ENCODE measurements around the gene RPTOR.
"Not testable (repeated sequence)": the region's sequence is repeated elsewhere in the genome, so short reads cannot be mapped to it uniquely, and the experiment has no call there.

RPTOR gene

DNA sequence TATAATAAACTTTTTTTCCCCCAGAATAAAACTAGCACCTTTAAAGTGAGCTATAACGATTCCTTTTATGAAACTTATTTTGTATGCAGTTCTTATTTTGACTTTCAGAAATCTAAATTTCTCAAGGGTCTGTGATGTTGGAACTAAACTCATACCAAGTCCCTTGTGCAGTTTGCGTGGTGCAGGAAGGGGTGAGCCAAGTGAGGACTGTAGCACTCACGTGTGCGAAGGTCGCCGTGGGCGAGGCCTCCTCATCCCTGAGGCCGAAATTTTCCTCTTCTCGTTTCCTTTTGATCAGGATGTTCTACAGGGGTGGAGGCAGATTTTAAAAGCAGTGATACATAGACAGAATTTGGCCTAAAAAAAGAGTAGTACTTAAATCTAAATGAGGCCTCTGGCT, 73.7 kb downstream of the RPTOR start:
- DNase-seq, result no peak

- DNase-seq, result no peak
These were observed 75.0 kb downstream of the RPTOR start for GRCh38 chr17:80619535-80620235.

- no peak for DNase-seq
These were observed 76.8 kb downstream of the RPTOR start for GRCh38 chr17:80621335-80621996.

GRCh38 chr17:80621997-80622357, 77.3 kb downstream of the RPTOR start:
- no peak for DNase-seq

- no peak for DNase-seq
These were observed 80.2 kb downstream of the RPTOR start for GRCh38 chr17:80624864-80625263.

GRCh38 chr17:80625627-80626026, 81.0 kb downstream of the RPTOR start:
- DNase-seq, result no peak

- DNase-seq, result not testable (repeated sequence)
These were observed 84.2 kb downstream of the RPTOR start for GRCh38 chr17:80628881-80629280.

DNA sequence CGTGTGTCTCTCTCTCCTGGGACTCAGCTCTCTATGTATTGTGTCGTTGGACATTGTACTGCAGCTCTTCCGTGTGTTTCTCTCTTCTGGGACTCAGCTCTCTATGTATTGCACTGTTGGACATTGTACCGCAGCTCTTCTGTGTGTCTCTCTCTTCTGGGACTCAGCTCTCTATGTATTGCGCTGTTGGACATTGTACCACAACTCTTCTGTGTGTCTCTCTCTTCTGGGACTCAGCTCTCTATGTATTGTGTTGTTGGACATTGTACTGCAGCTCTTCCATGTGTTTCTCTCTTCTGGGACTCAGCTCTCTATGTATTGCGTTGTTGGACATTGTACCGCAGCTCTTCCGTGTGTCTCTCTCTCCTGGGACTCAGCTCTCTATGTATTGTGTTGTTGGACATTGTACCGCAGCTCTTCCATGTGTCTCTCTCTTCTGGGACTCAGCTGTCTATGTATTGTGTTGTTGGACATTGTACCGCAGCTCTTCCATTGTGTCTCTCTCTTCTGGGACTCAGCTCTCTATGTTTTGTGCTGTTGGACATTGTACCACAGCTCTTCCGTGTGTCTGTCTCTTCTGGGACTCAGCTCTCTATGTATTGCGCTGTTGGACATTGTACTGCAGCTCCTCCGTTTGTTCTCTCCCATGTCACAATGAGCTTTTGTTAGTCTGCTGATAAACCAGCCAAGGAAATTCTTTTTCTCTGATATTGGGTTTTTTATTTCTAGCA, 84.8 kb downstream of the RPTOR start:
- DNase-seq, result no peak

DNA sequence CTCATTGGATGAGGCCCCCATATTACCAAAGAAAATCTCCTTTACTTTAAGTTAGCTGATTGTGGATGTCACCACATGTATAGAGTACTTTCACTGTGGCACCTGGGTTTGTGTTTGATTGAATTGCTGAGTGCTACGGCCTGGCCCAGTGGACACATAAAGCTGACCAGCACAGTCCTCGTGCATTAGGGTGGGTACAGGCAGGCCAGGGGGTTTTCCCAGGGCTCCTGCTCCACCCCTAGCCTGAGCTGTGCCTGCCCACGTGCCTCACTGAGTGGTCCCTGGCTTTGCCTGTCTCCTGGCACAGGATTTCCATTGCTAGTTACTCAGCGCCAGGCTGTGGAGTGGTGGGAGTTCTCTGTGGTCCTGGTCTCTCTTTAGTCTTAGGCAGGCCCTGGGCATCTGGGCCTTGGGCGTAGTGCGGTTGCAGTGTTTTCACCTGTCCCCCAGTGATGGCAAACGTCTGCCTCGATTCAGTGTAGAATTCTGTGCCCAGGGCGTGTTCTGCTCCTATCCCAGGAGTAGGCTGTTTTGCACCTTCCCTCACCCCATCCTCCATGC, 86.0 kb downstream of the RPTOR start:
- no peak for DNase-seq

DNA sequence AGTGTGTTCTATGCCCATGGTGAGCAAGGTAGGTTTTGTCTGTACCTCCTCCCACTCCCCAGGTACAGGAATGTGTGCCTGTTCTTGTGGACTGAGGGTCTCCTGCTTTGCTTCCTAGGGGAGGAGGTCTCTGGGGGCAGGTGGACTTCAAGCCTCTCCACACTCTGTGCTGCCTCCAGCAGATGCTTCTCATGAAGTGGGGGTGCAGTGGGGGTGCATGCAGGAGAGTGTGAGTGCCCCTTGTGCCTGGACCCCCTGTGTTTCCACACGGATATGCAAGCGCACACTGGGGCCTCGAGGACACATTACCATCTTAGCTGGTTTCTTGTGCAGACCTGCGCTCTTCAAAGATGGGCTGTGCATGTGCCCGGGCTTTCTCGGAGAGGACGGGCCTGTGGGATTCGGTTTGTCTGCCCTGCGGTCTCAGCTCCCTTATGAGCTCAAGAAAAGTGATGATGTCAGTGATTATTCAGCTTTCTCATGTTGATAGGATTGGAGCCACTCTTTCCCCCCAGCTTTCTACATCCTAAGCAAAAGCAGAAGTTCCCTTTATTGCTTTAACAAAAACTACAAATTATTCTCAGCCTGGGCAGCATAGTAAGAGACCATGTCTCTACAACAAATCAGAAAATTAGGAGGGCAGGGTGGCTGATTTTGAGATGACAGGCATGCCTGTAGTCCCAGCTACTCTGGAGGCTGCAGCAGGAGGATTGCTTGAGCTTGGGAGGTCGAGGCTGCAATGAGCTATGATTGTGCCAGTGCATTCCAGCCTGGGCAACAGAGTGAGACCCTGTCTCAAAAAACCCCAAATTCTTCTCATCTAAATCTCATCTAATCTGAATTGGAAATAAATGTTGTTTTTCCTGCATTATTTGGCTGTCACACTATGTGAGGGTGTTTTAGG, 86.8 kb downstream of the RPTOR start:
- no peak for DNase-seq

DNA sequence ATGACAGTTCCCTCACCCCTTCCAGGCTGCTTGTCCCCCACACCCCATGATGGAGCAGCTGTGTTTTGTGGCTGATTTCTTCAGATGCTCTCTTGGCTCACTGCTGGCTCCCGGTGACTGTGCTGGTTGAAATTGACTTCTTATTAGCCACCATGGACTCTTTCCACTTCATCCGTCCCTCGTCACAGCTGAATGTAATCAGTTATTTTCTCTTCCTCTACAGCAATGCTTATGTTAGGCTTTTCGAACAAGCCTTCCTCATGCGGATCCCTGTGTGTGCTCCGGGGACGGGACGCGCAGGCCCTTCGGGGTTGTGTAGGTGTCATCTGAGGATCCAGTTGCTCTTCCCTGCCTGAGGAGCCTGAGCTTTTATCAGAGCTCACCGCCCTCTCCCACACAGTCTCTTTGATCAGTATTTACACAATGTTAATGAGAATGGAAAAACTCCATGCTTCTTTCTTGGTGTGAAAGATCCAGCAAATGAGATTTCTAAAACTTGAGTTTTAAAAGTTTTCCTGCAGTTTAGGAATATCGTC, 87.5 kb downstream of the RPTOR start:
- no peak for DNase-seq

DNA sequence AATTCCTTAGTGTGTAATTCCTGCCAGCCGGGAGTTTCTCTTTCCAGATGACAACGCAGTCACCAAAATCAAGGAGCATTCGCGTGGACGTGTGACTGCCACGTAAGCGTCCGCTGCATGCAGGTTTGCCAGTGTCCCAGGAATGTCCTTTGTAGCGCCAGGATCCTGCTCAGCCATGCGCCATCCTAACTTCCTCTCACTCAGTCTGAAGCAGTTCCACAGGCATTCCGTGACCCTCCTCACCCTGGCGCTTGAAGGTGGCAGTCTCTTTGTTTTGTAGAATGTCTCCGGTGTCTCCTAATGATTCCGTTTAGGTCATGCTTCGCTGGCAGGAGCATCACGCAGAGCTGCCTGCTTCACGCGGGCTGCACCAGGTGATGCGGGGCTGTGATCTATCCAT, 88.6 kb downstream of the RPTOR start:
- DNase-seq, result no peak

GRCh38 chr17:80633994-80634566, 89.4 kb downstream of the RPTOR start:
- DNase-seq, result no peak

- DNase-seq, result no peak
These were observed 91.9 kb downstream of the RPTOR start for GRCh38 chr17:80636361-80637018.

GRCh38 chr17:80637048-80637781, 92.6 kb downstream of the RPTOR start:
- DNase-seq, result no peak

GRCh38 chr17:80639658-80640057, 95.0 kb downstream of the RPTOR start:
- no peak for DNase-seq

DNA sequence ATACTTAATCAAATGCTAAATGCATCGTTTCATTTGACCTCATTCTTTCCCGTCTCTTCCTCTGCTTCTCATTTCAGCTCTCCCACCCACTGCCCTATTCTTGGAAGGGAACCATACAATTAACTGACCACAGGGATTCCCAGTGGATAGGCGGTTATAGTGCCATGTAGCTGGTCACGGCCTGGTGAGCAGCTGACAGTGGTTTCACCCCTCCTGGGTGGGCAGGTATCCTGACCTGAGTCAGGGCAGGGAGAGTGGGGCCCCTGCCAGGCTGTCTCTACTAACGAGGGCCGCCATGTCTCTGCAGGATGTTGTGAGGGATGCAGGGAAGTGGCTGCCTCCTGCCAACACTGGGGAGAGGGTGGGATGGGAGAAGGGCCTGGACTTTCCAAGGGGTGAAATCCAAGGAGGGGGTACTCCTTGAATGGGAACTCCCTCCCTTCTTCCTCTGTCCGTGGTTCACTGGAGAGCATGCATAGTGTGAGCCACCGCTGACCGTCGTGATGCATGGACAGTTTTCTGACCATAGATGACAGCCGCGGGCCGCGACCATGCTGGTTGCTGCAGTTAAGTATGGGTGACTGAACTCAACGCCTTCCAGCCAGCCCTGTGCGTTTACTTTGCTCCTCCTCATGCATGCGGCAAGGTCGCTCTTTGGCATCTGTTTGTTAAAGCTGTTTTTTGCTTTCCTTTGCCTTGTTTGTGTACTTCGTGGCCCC, 95.9 kb downstream of the RPTOR start:
- no peak for DNase-seq

DNA sequence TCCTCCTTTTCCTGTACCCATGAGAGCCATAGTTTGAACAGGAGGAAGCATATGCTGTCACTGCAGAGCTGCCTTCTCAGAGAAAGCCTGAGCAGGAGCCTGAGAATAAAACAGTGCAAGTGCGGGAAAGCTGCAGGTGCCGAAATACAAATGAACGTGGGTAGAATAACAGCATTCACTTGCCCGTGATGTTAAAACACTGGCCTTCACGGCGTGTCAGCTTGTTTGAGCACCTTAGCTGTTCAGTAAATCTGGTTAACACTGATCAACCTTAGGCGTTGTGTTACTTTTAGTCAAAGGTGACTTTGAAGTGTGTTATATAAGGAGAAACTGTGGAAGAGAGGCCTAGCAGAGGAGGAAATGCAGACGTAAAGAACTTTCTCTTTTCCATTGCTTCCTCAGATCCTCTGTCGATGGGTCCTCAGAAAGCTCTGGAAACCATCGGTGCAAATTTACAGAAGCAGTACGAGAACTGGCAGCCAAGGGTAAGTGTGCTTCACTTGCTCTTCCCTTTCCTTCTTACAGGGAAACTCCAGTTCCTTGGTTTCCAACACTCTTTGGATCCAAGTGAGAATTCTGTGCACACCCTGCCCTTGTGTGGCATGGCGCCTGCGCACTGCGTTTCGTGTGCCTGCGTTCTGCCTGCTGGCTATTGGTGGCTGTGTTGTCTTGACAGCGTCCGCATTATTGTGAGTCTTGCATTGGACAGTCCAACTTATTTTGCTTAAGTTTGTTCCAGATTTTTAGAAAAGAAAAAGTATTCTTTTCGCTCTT, 98.9 kb downstream of the RPTOR start:
- no peak for DNase-seq

- DNase-seq, result no peak
These were observed 99.9 kb downstream of the RPTOR start for GRCh38 chr17:80644536-80644935.

All from CD4-positive, alpha-beta T cell treated with Interleukin-4 for 1 hour (primary cell).